GM18507 (cell line): ENCODE data around the gene CSF1R.

Source experiments
- DNase-seq: peaks from one replicate; pipeline ENCODE4 v3.0.0; 2011; ENCODE audit warnings: low read depth; ENCODE audit not compliant: insufficient read length; ENCODE audit errors: extremely low spot score
- FAIRE-seq: peaks from 2 replicates; lab custom pipeline; 2011; peaks lifted over from hg19 to GRCh38; lab: Jason Lieb, UNC

Gene CSF1R

GRCh38 chr5:150121448-150122157 lies 35.2 kb upstream of the CSF1R start:
- DNase-seq = no peak
- FAIRE-seq = no peak

GRCh38 chr5:150120617-150121447 lies 34.5 kb upstream of the CSF1R start:
- FAIRE-seq (no peak), DNase-seq (no peak)

GRCh38 chr5:150120062-150120441 lies 33.7 kb upstream of the CSF1R start:
- FAIRE-seq = no peak
- no peak for DNase-seq

- no peak for DNase-seq
- FAIRE-seq = no peak
Observed at GRCh38 chr5:150119421-150120061, 33.2 kb upstream of the CSF1R start.

- no peak for DNase-seq
- no peak for FAIRE-seq
Observed at GRCh38 chr5:150118561-150119229, 32.3 kb upstream of the CSF1R start.

GRCh38 chr5:150117945-150118560 lies 31.7 kb upstream of the CSF1R start:
- no peak for FAIRE-seq
- DNase-seq = no peak

- no peak for FAIRE-seq
- no peak for DNase-seq
Observed at GRCh38 chr5:150116667-150117400, 30.5 kb upstream of the CSF1R start.

GRCh38 chr5:150114773-150115408 lies 28.5 kb upstream of the CSF1R start:
- FAIRE-seq = no peak
- DNase-seq = no peak

- FAIRE-seq = no peak
- DNase-seq = no peak
Observed at GRCh38 chr5:150114102-150114641, 27.8 kb upstream of the CSF1R start.

GRCh38 chr5:150113047-150113744 lies 26.8 kb upstream of the CSF1R start:
- FAIRE-seq = no peak
- no peak for DNase-seq

- no peak for DNase-seq
- FAIRE-seq = no peak
Observed at GRCh38 chr5:150112201-150113046, 26.1 kb upstream of the CSF1R start.

- no peak for FAIRE-seq
Observed at GRCh38 chr5:150111122-150111521, 24.8 kb upstream of the CSF1R start.

GRCh38 chr5:150109921-150110320 lies 23.6 kb upstream of the CSF1R start:
- FAIRE-seq (no peak), DNase-seq (no peak)

More at GRCh38 chr5:150111122-150111521, 24.8 kb upstream of the CSF1R start:
- no peak for DNase-seq

GRCh38 chr5:150108711-150109514 lies 22.6 kb upstream of the CSF1R start:
- FAIRE-seq (no peak), DNase-seq (no peak)

GRCh38 chr5:150107909-150108447 lies 21.6 kb upstream of the CSF1R start:
- DNase-seq (no peak), FAIRE-seq (no peak)
